ENCODE measurements around the gene RAB22A. TPM values are rescaled to one million over a fixed set of nuclear protein-coding genes. Genes with fewer than 3 reads are reported as not detected.

RAB22A gene
- total RNA-seq, 1 experiment from 2014 or later = 9.9 TPM

GRCh38 chr20:58330687-58331086, 21.2 kb downstream of the RAB22A start:
- ATAC-seq (no peak), DNase-seq (ENCODE audit: low read depth, low spot score) (no peak)
- ChIA-PET RAD21 (ENCODE audit: low non-redundant PET in 1 of 2, low total read pairs in 2 of 2, uncharacterized antibody in 2 of 2, unreplicated experiment in 2 of 2) (no interaction called here), POLR2A (no interaction called here), CTCF (no interaction called here)
- no TSS peak for BruUV-seq (replicated peaks)
- H3K9me3 ChIP-seq (ENCODE audit: control insufficient read depth in 1 of 2, insufficient read depth in 1 of 2, low read depth in 1 of 2, low read length in 2 of 2) = no peaks in the 10 kb centered on the region
- no peak overlapping the region for H3K4me2 ChIP-seq (ENCODE audit: low read length)
- H3K36me3 ChIP-seq (ENCODE audit: control insufficient read depth in 1 of 2, insufficient read depth in 2 of 2, low read length in 2 of 2) = no peaks in the 10 kb centered on the region; a peak in 1 of 4 replicates
- peaks cover 55% of the 10 kb centered on the region for H3K79me2 ChIP-seq (ENCODE audit: insufficient read depth, low read length)
- no peak overlapping the region for H3K9ac ChIP-seq (ENCODE audit: low read length)
- no peaks in the 10 kb centered on the region for H3K27me3 ChIP-seq (ENCODE audit: insufficient read depth, low read length)
- intact Hi-C loops (cut with micrococcal nuclease) = no loop called here
- no peak overlapping the region for H2AFZ ChIP-seq (ENCODE audit: low read depth, low read length, poor library complexity, severe bottlenecking)
- TF ChIP-seq RAD21 (IDR thresholded peaks at IDR 0.05; ENCODE audit: low read depth) = no peak
- no peak for TF ChIP-seq EGR1 (IDR thresholded peaks at IDR 0.05; ENCODE audit: low read depth)
- TF ChIP-seq EZH2 (IDR thresholded peaks at IDR 0.05) = no peak
- no peak for TF ChIP-seq TCF7L2 (IDR thresholded peaks at IDR 0.05; ENCODE audit: borderline replicate concordance, extremely low read depth, insufficient read depth, insufficient read length)
- no peak for TF ChIP-seq POLR2A (IDR thresholded peaks at IDR 0.05; ENCODE audit: borderline replicate concordance, extremely low read depth, insufficient read depth, insufficient read length)
- no peak for TF ChIP-seq EZH2phosphoT487 (IDR thresholded peaks at IDR 0.05; ENCODE audit: borderline replicate concordance)
- no peak for TF ChIP-seq MAX (IDR thresholded peaks at IDR 0.05)
- TF ChIP-seq CEBPB (IDR thresholded peaks at IDR 0.05; ENCODE audit: low read depth) = no peak
- TF ChIP-seq CBX3 (IDR thresholded peaks at IDR 0.05; ENCODE audit: low read depth) = no peak
- no peak for TF ChIP-seq ZNF274 (IDR thresholded peaks at IDR 0.05; ENCODE audit: low read depth, low read length)
- no peak for TF ChIP-seq JUND (IDR thresholded peaks at IDR 0.05)
- TF ChIP-seq SP1 (IDR thresholded peaks at IDR 0.05; ENCODE audit: low read depth) = no peak
- no peak for TF ChIP-seq YY1 (IDR thresholded peaks at IDR 0.05; ENCODE audit: extremely low read depth, insufficient replicate concordance, low read depth, low read length)
- TF ChIP-seq ZBTB33 (IDR thresholded peaks at IDR 0.05; ENCODE audit: extremely low read depth, insufficient replicate concordance, low read length) = no peak
- no peak for TF ChIP-seq ZFX (IDR thresholded peaks at IDR 0.05)
- no peak for TF ChIP-seq REST (IDR thresholded peaks at IDR 0.05; ENCODE audit: low read depth)
- no peak for TF ChIP-seq SIN3A (IDR thresholded peaks at IDR 0.05; ENCODE audit: low read depth)
- no peak for TF ChIP-seq ATF3 (IDR thresholded peaks at IDR 0.05)
- no peak for TF ChIP-seq FOSL1 (IDR thresholded peaks at IDR 0.05; ENCODE audit: low read depth)
- no peak overlapping the region for H3K4me3 ChIP-seq (replicated peaks in 1 of 2; ENCODE audit: low read depth in 1 of 2, low read length in 2 of 2)
- no peaks in the 10 kb centered on the region for H3K4me1 ChIP-seq (ENCODE audit: control insufficient read depth in 1 of 2, insufficient read depth in 2 of 2, low read length in 2 of 2)
- no peaks in the 10 kb centered on the region for H4K20me1 ChIP-seq (ENCODE audit: insufficient read depth)
- no peaks in the 10 kb centered on the region for H3K9me2 ChIP-seq (ENCODE audit: insufficient read depth)
- H3K27ac ChIP-seq (ENCODE audit: low read depth, low read length) = no peak overlapping the region

Measured in HCT116 (cell line).